Panc1 (cell line): ENCODE measurements around the gene ACVR1B. TPM values are rescaled to one million over a fixed set of nuclear protein-coding genes. Genes with fewer than 3 reads are reported as not detected.

Source experiments
- ATAC-seq: fragments of 200-7000 bp; cut with Tn5 transposase; 2 replicates; pipeline ENCODE4 v1.9.1; 2020; ENCODE audit warnings: mild to moderate bottlenecking, moderate library complexity
- BruUV-seq: library from RNA; stranded (reverse); fragments of 400-500 nt; replicated peaks from 2 replicates; lab custom pipeline; 2021; lab: Mats Ljungman, UMichigan
- CTCF ChIA-PET: fragments of 300-600 bp; sonication (Branson Sonifier 250); formaldehyde crosslinking; loops from one replicate; lab custom pipeline; 2022; ENCODE audit warnings: antibody characterized with exemption; lab: Charles Lee
- POLR2A ChIA-PET: fragments of 300-600 bp; sonication (Branson Sonifier 250); formaldehyde crosslinking; loops from one replicate; lab custom pipeline; 2022; ENCODE audit warnings: antibody characterized with exemption; lab: Charles Lee
- DNase-seq: peaks from one replicate; pipeline ENCODE4 v3.0.0-alpha.2; 2010; ENCODE audit warnings: low read depth, low spot score
- H3K27ac ChIP-seq: 2 replicates; pipeline ENCODE4 v1.5.1; 2011; ENCODE audit warnings: mild to moderate bottlenecking, low read length, inconsistent platforms
- H3K27me3 ChIP-seq: fragments of 200-500 bp; sonication (Bioruptor generic); 2 replicates; pipeline ENCODE4 v1.6.0; 2014; ENCODE audit warnings: low read length, inconsistent platforms; ENCODE audit not compliant: control insufficient read depth, insufficient read depth
- H3K36me3 ChIP-seq: fragments of 200-500 bp; sonication (Bioruptor generic); 2 replicates; pipeline ENCODE4 v1.5.1; 2014; ENCODE audit warnings: inconsistent platforms, mild to moderate bottlenecking, low read length, moderate library complexity; ENCODE audit not compliant: control insufficient read depth, insufficient read depth
- H3K4me1 ChIP-seq: 2 replicates; pipeline ENCODE4 v1.5.1; 2011; ENCODE audit warnings: inconsistent platforms, mild to moderate bottlenecking, low read length, moderate library complexity; ENCODE audit not compliant: control insufficient read depth, insufficient read depth
- H3K4me3 ChIP-seq, 2 experiments: 2 replicates each; pipeline ENCODE4 v1.5.1; 2011 to 2012; ENCODE audit warnings: low read depth in 2 of 2, low read length in 2 of 2, mild to moderate bottlenecking in 2 of 2, inconsistent platforms in 1 of 2, moderate library complexity in 1 of 2
- H3K9me3 ChIP-seq: fragments of 200-500 bp; sonication (Bioruptor generic); 2 replicates; pipeline ENCODE4 v1.5.1; 2014; ENCODE audit warnings: low read depth, mild to moderate bottlenecking, inconsistent platforms, low read length, moderate library complexity; ENCODE audit not compliant: control insufficient read depth, insufficient read depth
- CTCF ChIP-seq: fragments of 450-650 bp; IDR thresholded peaks from 2 replicates; pipeline ENCODE4 v1.5.1; 2017; ENCODE audit warnings: mild to moderate bottlenecking
- POLR2AphosphoS5 ChIP-seq: IDR thresholded peaks from 2 replicates; pipeline ENCODE4 v1.6.1; 2012; ENCODE audit warnings: mild to moderate bottlenecking, low read depth, low read length, moderate library complexity
- SIN3A ChIP-seq: IDR thresholded peaks from 2 replicates; pipeline ENCODE4 v1.6.1; 2012; ENCODE audit warnings: low read depth, mild to moderate bottlenecking, low read length, moderate library complexity, borderline replicate concordance; ENCODE audit not compliant: insufficient read depth
- TCF7L2 ChIP-seq: IDR thresholded peaks from 2 replicates; pipeline ENCODE4 v1.6.1; 2011; ENCODE audit warnings: mild to moderate bottlenecking, low read depth, low read length, inconsistent platforms
- in situ Hi-C: cut with HindIII; loops from 2 replicates; pipeline ENCODE4 v1.10.0; 2016; ENCODE audit warnings: low sequenced_read_pairs, low pct_unique_long_range_greater_than_20kb
- intact Hi-C: fragments of 100-400 bp; cut with micrococcal nuclease; formaldehyde crosslinking; loops from one replicate; pipeline ENCODE4 v1.10.0; 2022; ENCODE audit not compliant: unreplicated experiment
- total RNA-seq: library from RNA; stranded (reverse); gene quantifications from one replicate; pipeline ENCODE4 v1.2.1, GENCODE V29; 2021; ENCODE audit not compliant: unreplicated experiment
- TF ChIP-seq, protein P1 (sequence below), 2 experiments: IDR thresholded peaks; 2 replicates each; pipeline ENCODE4 v1.6.1; 2011 to 2012; ENCODE audit warnings: low read depth in 2 of 2, control low read depth in 1 of 2, low read length in 1 of 2, mild to moderate bottlenecking in 1 of 2, moderate library complexity in 1 of 2; ENCODE audit not compliant: insufficient read depth in 1 of 2

Gene ACVR1B
- total RNA-seq, 1 experiment from 2014 or later, result 23.0 TPM

DNA sequence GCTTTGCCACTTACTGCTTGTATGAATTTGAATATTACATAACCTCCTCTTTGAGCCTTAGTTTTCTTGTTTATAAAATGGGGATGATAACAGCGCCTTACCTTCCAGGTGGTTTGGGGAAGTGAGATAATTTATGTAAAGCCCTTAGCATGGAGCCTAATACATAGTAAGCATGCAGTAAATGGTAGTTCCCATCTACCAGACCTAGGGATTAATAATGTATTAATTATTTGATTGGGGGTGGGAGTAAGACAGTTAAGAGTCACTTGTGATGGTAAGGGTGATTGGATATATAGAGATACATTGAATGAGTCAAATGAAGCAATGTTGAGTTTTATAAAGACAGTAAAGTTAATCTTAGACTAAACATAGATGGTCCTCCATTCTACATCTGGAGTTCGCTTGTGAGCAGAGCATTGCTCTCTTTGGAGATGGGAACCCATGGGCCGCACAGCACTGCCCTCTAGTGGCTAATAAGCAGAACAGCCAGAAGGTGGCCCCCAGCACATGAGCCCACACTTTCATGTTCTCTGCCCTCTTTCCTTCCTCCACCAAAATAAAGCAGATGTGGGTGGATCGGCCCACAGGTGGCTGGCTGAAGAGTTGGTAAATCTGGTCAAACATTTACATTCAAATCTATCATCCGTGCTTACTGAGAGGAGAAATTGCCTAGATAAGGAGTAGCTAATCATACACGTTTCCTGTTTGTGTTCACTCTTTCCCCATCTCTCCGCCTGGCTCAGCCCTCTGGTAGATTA, 28.7 kb downstream of the ACVR1B start:
- BruUV-seq, result no TSS peak
- intact Hi-C loops, result loop anchor here (5.0 kb wide), 1 partner anchor 83 kb away; no protein-coding TSS in a partner anchor
- TF ChIP-seq, protein P1, sequence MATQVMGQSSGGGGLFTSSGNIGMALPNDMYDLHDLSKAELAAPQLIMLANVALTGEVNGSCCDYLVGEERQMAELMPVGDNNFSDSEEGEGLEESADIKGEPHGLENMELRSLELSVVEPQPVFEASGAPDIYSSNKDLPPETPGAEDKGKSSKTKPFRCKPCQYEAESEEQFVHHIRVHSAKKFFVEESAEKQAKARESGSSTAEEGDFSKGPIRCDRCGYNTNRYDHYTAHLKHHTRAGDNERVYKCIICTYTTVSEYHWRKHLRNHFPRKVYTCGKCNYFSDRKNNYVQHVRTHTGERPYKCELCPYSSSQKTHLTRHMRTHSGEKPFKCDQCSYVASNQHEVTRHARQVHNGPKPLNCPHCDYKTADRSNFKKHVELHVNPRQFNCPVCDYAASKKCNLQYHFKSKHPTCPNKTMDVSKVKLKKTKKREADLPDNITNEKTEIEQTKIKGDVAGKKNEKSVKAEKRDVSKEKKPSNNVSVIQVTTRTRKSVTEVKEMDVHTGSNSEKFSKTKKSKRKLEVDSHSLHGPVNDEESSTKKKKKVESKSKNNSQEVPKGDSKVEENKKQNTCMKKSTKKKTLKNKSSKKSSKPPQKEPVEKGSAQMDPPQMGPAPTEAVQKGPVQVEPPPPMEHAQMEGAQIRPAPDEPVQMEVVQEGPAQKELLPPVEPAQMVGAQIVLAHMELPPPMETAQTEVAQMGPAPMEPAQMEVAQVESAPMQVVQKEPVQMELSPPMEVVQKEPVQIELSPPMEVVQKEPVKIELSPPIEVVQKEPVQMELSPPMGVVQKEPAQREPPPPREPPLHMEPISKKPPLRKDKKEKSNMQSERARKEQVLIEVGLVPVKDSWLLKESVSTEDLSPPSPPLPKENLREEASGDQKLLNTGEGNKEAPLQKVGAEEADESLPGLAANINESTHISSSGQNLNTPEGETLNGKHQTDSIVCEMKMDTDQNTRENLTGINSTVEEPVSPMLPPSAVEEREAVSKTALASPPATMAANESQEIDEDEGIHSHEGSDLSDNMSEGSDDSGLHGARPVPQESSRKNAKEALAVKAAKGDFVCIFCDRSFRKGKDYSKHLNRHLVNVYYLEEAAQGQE (IDR thresholded peaks at IDR 0.05; ENCODE audit: insufficient read depth in 1 of 2, low read depth in 2 of 2, low read length in 1 of 2), result no peak
- TF ChIP-seq CTCF, result peak; percentile 98
- H3K27ac ChIP-seq, result no peak overlapping the region
- peak; percentile 57 for DNase-seq
- no peak overlapping the region for H3K4me3 ChIP-seq
- H3K36me3 ChIP-seq, result peaks cover 7% of the 10 kb centered on the region
- POLR2A ChIA-PET, result no interaction called here
- peak; percentile 97 for ATAC-seq
- H3K4me1 ChIP-seq, result no peaks in the 10 kb centered on the region
- no peaks in the 10 kb centered on the region for H3K9me3 ChIP-seq
- CTCF ChIA-PET, result no interaction called here
- in situ Hi-C loops, result no loop called here
- no peaks in the 10 kb centered on the region for H3K27me3 ChIP-seq

GRCh38 chr12:51980809-51981127, 29.3 kb downstream of the ACVR1B start:
- in situ Hi-C loops, result no loop called here
- intact Hi-C loops, result loop anchor here (5.0 kb wide), 1 partner anchor 83 kb away; no protein-coding TSS in a partner anchor
- POLR2A ChIA-PET, result no interaction called here
- CTCF ChIA-PET, result no interaction called here
- DNase-seq (no peak), ATAC-seq (no peak)
- Histone ChIP-seq H3K4me3 (no peak overlapping the region), H3K9me3 (no peaks in the 10 kb centered on the region), H3K27ac (no peak overlapping the region), H3K27me3 (no peaks in the 10 kb centered on the region), H3K4me1 (no peaks in the 10 kb centered on the region), H3K36me3 (peaks cover 7% of the 10 kb centered on the region)
- TF ChIP-seq SIN3A (no peak), POLR2AphosphoS5 (no peak), TCF7L2 (no peak), CTCF (no peak)
- TF ChIP-seq, protein P1 (IDR thresholded peaks at IDR 0.05; ENCODE audit: insufficient read depth in 1 of 2, low read depth in 2 of 2, low read length in 1 of 2), result no peak
- BruUV-seq, result no TSS peak
